Fibroblast of lung (primary cell): ENCODE data around the gene SDR39U1. TPM values are rescaled to one million over a fixed set of nuclear protein-coding genes. Genes with fewer than 3 reads are reported as not detected.

ENCODE experiments used
- DNase-seq, 2 donors: peaks; one replicate each; pipeline versions ENCODE4 v3.0.0 to v3.0.0-alpha.2; 2010; ENCODE audit warnings: low read depth in 2 of 2
- H2AFZ ChIP-seq: 2 replicates; pipeline ENCODE4 v1.5.1; 2012; ENCODE audit warnings: low read length, control low read depth, inconsistent platforms
- H3K27ac ChIP-seq: 2 replicates; pipeline ENCODE4 v1.5.1; 2011; ENCODE audit warnings: low read length, control low read depth; ENCODE audit not compliant: insufficient read depth
- H3K27me3 ChIP-seq: 2 replicates; pipeline ENCODE4 v1.5.1; 2011; ENCODE audit warnings: mild to moderate bottlenecking, low read length; ENCODE audit not compliant: control insufficient read depth, insufficient read depth
- H3K36me3 ChIP-seq: 2 replicates; pipeline ENCODE4 v1.5.1; 2011; ENCODE audit warnings: low read length; ENCODE audit not compliant: control insufficient read depth, insufficient read depth
- H3K4me1 ChIP-seq: 2 replicates; pipeline ENCODE4 v1.5.1; 2011; ENCODE audit warnings: low read length; ENCODE audit not compliant: control insufficient read depth, insufficient read depth; ENCODE audit errors: extremely low read depth
- H3K4me2 ChIP-seq: 2 replicates; pipeline ENCODE4 v1.5.1; 2011; ENCODE audit warnings: low read length, control low read depth; ENCODE audit not compliant: insufficient read depth; ENCODE audit errors: extremely low read depth
- H3K4me3 ChIP-seq, 4 experiments: fragments of 200-600 bp in 1 of 4; sonication (generic) in 1 of 4; replicated peaks in 1 of 4; 2 replicates each; pipeline ENCODE4 v1.5.1; 2011 to 2016; ENCODE audit warnings: low read length in 4 of 4, low read depth in 3 of 4, mild to moderate bottlenecking in 3 of 4, control low read depth in 2 of 4, inconsistent platforms in 1 of 4, mixed read lengths in 1 of 4; ENCODE audit not compliant: insufficient read depth in 1 of 4; ENCODE audit errors: control extremely low read depth in 1 of 4
- H3K79me2 ChIP-seq: 2 replicates; pipeline ENCODE4 v1.5.1; 2012; ENCODE audit warnings: mild to moderate bottlenecking, low read length, inconsistent platforms; ENCODE audit not compliant: control insufficient read depth, insufficient read depth
- H3K9ac ChIP-seq: 2 replicates; pipeline ENCODE4 v1.5.1; 2011; ENCODE audit warnings: mild to moderate bottlenecking, low read length, control low read depth; ENCODE audit not compliant: insufficient read depth
- H3K9me3 ChIP-seq: 2 replicates; pipeline ENCODE4 v1.5.1; 2012; ENCODE audit warnings: low read depth, low read length; ENCODE audit not compliant: control insufficient read depth, insufficient read depth
- H4K20me1 ChIP-seq: 2 replicates; pipeline ENCODE4 v1.5.1; 2011; ENCODE audit warnings: low read length; ENCODE audit not compliant: control insufficient read depth, insufficient read depth; ENCODE audit errors: extremely low read depth
- CTCF ChIP-seq, 2 donors: IDR thresholded peaks in 1 of 2; conservative IDR thresholded peaks in 1 of 2; 1 replicate in 1 of 2; 2 replicates in 1 of 2; pipeline ENCODE4 v1.5.1; 2011 to 2012; ENCODE audit warnings: low read length in 2 of 2, control low read depth in 1 of 2, inconsistent platforms in 1 of 2, low read depth in 1 of 2, mild to moderate bottlenecking in 1 of 2
- EZH2 ChIP-seq: IDR thresholded peaks from 2 replicates; pipeline ENCODE4 v1.5.1; 2012; ENCODE audit warnings: low read length, control low read depth, mild to moderate bottlenecking; ENCODE audit errors: missing control alignments
- polyA plus RNA-seq, 2 donors: library from polyadenylated mRNA; depleted of rRNA in 1 of 2; stranded (reverse) in 1 of 2; unstranded in 1 of 2; fragments of >200 nt; gene quantifications; 2 replicates each; pipeline ENCODE4 v1.2.1, GENCODE V29; 2011 to 2012; ENCODE audit warnings: missing spikeins in 1 of 2
- total RNA-seq: library from RNA; depleted of rRNA; stranded (reverse); fragments of >200 nt; gene quantifications from 2 replicates; pipeline ENCODE4 v1.2.1, GENCODE V29; 2014

The SDR39U1 gene
- total and polyA plus RNA-seq, 2 donors (not counting 1 experiment from before 2014, with no cell fraction given) = 9.9 to 24.7 TPM

GRCh38 chr14:24461336-24461735 lies 18.8 kb upstream of the SDR39U1 start:
- no peak overlapping the region for H3K9ac ChIP-seq
- H4K20me1 ChIP-seq = no peaks in the 10 kb centered on the region
- no peak overlapping the region for H3K4me3 ChIP-seq
- no peak overlapping the region for H3K27ac ChIP-seq
- H3K4me2 ChIP-seq = no peak overlapping the region
- H3K4me1 ChIP-seq = no peaks in the 10 kb centered on the region
- no peaks in the 10 kb centered on the region for H3K79me2 ChIP-seq
- H3K9me3 ChIP-seq = no peaks in the 10 kb centered on the region
- no peaks in the 10 kb centered on the region for H3K36me3 ChIP-seq
- H3K27me3 ChIP-seq = no peaks in the 10 kb centered on the region
- no peak overlapping the region for H2AFZ ChIP-seq
- TF ChIP-seq CTCF (conservative IDR thresholded peaks at IDR 0.05 in 1 of 2, IDR thresholded peaks at IDR 0.05 in 1 of 2; ENCODE audit: low read depth in 1 of 2, low read length in 2 of 2) (no peak), EZH2 (no peak)
- DNase-seq = no peak

- Histone ChIP-seq H3K9me3 (no peaks in the 10 kb centered on the region), H2AFZ (no peak overlapping the region), H3K36me3 (no peaks in the 10 kb centered on the region), H3K4me1 (no peaks in the 10 kb centered on the region), H3K27me3 (no peaks in the 10 kb centered on the region), H3K79me2 (no peaks in the 10 kb centered on the region), H3K4me2 (no peak overlapping the region), H3K27ac (no peak overlapping the region), H3K9ac (no peak overlapping the region), H4K20me1 (no peaks in the 10 kb centered on the region), H3K4me3 (no peak overlapping the region)
- DNase-seq = no peak
- TF ChIP-seq EZH2 (no peak), CTCF (conservative IDR thresholded peaks at IDR 0.05 in 1 of 2, IDR thresholded peaks at IDR 0.05 in 1 of 2; ENCODE audit: low read depth in 1 of 2, low read length in 2 of 2) (no peak)
These were observed 16.8 kb upstream of the SDR39U1 start for GRCh38 chr14:24459331-24459730.

- DNase-seq = no peak
- H2AFZ ChIP-seq = no peak overlapping the region
- no peaks in the 10 kb centered on the region for H3K79me2 ChIP-seq
- H3K4me3 ChIP-seq = no peak overlapping the region
- TF ChIP-seq EZH2 (no peak), CTCF (conservative IDR thresholded peaks at IDR 0.05 in 1 of 2, IDR thresholded peaks at IDR 0.05 in 1 of 2; ENCODE audit: low read depth in 1 of 2, low read length in 2 of 2) (no peak)
- no peaks in the 10 kb centered on the region for H3K9me3 ChIP-seq
- H4K20me1 ChIP-seq = no peaks in the 10 kb centered on the region
- no peak overlapping the region for H3K27ac ChIP-seq
- H3K4me2 ChIP-seq = no peak overlapping the region
- H3K36me3 ChIP-seq = no peaks in the 10 kb centered on the region
- no peaks in the 10 kb centered on the region for H3K27me3 ChIP-seq
- no peak overlapping the region for H3K9ac ChIP-seq
- H3K4me1 ChIP-seq = no peaks in the 10 kb centered on the region
These were observed 16.2 kb upstream of the SDR39U1 start for GRCh38 chr14:24458736-24459135.
